Measurements from ENCODE around the gene HDAC4.

Gene HDAC4

GRCh38 chr2:239229545-239230279 is 171.1 kb downstream of the HDAC4 start:
- DNase-seq, result no peak

GRCh38 chr2:239227661-239228371 is 173.0 kb downstream of the HDAC4 start:
- no peak for DNase-seq

- DNase-seq, result no peak
These were observed 173.9 kb downstream of the HDAC4 start for GRCh38 chr2:239226677-239227581.

- DNase-seq, result no peak
These were observed 174.8 kb downstream of the HDAC4 start for GRCh38 chr2:239225871-239226561.

- DNase-seq, result no peak
These were observed 175.4 kb downstream of the HDAC4 start for GRCh38 chr2:239225371-239225851.

GRCh38 chr2:239224955-239225354 is 175.9 kb downstream of the HDAC4 start:
- DNase-seq, result no peak

GRCh38 chr2:239224199-239224570 is 176.6 kb downstream of the HDAC4 start:
- DNase-seq, result no peak

- no peak for DNase-seq
These were observed 177.3 kb downstream of the HDAC4 start for GRCh38 chr2:239223310-239224198.

GRCh38 chr2:239222706-239223309 is 178.0 kb downstream of the HDAC4 start:
- DNase-seq, result no peak

- DNase-seq, result no peak
These were observed 178.5 kb downstream of the HDAC4 start for GRCh38 chr2:239222312-239222660.

GRCh38 chr2:239220981-239221396 is 179.8 kb downstream of the HDAC4 start:
- DNase-seq, result no peak

- DNase-seq, result no peak
These were observed 180.5 kb downstream of the HDAC4 start for GRCh38 chr2:239220341-239220740.

GRCh38 chr2:239216614-239217273 is 184.1 kb downstream of the HDAC4 start:
- peak; percentile 88 for DNase-seq

GRCh38 chr2:239215988-239216613 is 184.7 kb downstream of the HDAC4 start:
- DNase-seq, result no peak

GRCh38 chr2:239215136-239215925 is 185.5 kb downstream of the HDAC4 start:
- DNase-seq, result no peak

- DNase-seq, result no peak
These were observed 186.1 kb downstream of the HDAC4 start for GRCh38 chr2:239214725-239215124.

- DNase-seq, result no peak
These were observed 187.1 kb downstream of the HDAC4 start for GRCh38 chr2:239213643-239214101.

- DNase-seq, result no peak
These were observed 187.7 kb downstream of the HDAC4 start for GRCh38 chr2:239212929-239213642.

Measured in activated CD4-positive, alpha-beta T cell treated with anti-CD3 and anti-CD28 coated beads, Interleukin-10, Interleukin-2, amounts not matched to agents 100 ng/mL and 50 ng/mL, durations not matched to agents 16 hours and 8 hours (primary cell).